Right renal cortex interstitium (tissue), 3 donors: ENCODE measurements around the gene MRPS18A. TPM values are rescaled to one million over a fixed set of nuclear protein-coding genes. Genes with fewer than 3 reads are reported as not detected.
"Not testable (repeated sequence)": the region's sequence is repeated elsewhere in the genome, so short reads cannot be mapped to it uniquely, and the experiment has no call there.

ENCODE experiments used
- DNase-seq, 3 donors: peaks; one replicate each; pipeline ENCODE4 v3.0.0-alpha.2; 2013; ENCODE audit warnings: low read depth in 3 of 3, low spot score in 2 of 3
- polyA plus RNA-seq, 3 donors: library from polyadenylated mRNA; unstranded; fragments of 120-200 nt; gene quantifications; one replicate each; pipeline ENCODE4 v1.2.1, GENCODE V29; 2013; ENCODE audit not compliant: insufficient read length in 3 of 3

MRPS18A gene
- polyA plus RNA-seq, 3 donors = 45.4 to 48.6 (median 48.5) TPM

DNA sequence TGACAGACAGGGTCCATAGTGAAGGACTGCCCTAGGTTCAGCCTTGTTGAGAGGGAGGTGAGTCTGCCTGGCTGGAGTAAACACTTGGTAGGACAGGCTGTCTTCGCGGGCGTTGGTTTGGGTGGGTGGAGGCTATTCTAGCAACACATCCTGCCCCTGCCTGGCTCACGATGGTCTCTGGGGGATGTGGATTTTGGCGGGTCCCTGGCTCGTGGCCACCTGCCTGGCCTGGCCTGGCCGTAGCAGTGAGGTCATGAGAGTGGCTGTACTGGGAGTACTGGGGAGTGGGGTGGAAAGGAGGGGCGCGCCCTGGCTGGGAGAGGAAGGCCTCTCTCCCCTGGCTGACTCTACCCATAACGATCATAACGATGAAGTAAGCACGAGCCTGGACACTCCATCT is 30.2 kb upstream of the MRPS18A start:
- no peak for DNase-seq

DNA sequence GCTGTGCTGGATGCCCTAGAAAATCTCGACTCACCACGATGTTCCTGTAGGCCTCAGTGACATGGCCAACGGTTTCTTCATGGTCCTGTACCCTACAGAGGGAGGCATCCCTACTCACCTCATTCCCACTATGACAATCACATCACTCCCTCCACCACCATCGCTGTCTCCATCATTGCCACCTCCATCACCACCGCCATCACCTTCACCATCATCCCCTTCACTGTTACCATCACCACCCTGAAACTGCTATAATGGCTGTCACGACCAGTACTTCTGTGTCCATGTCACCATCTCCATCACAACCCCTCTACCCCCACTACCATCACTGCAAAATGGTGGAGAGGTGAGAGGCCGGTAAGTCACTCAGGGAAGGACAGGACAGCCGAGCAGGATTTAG is 29.8 kb upstream of the MRPS18A start:
- DNase-seq = no peak

DNA sequence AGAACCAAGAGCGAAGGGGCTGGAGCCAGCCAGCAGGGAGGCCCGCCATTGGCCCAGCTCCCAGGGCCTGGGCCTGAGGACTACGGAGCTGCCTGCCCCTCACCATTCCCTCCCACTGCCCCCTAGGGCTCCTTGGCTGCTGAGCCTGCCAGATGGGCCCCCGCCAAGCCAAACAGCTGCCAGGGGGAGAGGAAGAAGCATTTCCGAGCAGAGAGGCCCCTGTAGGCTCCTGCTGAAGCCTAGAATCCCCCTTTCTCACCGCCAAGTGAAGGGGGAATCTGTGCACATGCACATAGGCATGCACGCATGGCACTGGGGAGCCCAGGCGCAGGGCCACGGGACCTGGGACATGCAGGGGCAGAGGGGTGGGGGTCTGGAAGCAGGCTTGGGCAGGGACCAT is 28.5 kb upstream of the MRPS18A start:
- DNase-seq = no peak

DNA sequence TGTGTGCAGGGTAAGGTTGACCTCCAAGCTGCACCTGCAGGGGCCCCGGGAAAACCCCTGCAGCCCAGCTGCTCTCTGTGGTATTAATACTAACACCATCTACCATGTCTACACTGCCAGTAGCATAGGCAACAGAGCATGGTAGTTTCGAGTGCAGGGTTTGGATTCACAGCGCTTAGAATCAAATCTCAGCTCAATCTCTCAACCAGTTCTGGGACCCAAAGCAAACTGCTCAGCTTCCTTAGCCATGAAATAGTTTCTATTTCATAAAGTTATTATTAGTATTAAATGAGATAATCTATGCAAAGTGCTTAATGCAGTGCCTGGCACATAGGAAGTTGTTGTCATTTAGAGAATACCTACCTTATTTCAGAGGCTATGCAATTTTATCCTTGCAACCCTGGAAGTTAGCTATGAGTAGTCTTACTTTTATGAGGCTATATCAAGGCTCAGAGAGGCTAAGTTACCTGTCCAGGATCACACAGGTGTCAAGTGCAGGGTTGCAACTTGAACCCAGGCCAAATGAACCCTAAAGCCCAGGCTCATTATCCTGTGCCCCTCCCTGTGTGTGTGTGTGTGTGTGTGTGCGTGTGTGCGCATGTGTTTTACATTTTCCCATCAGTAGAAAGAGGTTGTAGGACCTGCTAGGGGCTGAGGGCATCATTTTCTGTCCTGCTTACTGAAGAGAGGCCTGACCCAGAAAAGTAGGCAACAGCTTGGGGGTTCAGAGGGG is 27.6 kb upstream of the MRPS18A start:
- no peak for DNase-seq

DNA sequence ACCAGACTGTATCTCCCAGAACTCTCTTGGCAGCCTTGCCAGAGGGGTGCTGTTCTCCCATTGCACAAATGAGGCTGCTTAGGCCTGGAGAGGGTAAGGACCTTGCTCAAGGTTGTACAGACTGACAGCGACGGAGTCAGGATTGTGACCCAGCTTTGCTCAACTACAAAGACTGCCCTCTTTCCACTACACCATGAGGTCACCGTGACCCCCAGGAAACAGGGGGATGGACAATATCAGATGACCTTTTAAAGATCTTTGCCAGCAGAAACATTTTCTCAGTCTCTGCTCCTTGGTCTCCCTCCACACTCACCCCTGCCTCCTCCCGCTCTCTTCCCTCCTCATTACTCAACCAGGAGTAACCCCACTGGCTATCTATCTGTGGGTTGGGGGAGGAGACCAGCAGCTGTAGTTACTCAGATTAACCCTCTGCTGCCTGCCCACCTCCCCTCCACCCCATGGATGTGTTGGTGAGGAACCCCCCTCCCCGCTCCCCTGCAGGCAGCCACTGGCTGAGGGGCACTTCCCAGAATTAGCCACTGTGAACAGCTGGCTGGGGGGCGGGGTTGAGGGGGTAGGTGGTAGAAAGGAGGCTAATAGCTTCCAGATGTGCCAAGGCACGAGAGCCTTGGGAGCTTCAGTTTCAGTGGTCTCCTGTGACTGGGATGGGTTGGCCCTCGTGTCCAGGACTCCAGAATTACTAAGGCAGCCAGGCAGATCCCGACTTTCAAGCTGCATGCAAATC is 26.9 kb upstream of the MRPS18A start:
- DNase-seq = no peak

DNA sequence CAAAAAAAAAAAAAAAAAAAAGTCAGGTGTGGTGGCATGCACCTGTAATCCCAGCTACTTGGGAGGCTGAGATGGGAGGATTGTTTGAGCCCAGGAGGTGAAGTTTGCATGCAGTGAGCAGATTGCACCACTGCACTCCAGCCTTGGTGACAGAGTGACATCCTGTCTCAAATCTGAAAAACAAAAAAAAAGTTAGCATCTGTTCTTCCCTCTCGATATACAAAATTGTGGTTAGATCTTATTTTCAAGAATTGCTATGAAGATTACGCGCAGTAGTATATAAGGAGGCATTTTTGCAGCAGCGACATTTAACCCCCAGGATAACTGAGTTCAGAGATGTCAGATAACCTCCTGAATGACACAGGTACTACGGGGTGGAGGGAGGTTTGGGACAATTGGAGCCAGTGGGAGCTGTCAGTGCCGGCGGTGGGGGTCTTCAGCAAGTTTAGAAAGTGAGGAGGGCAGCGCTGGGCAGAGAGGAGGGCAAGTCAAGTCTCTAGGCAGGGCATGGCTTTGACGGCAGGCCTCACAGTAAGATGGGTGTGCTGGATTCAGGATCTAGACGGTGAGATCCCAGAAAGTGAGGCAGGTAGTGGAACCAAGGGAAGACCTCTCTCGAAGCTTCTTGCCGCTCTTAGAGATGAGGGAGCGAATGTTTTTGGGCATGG is 26.2 kb upstream of the MRPS18A start:
- DNase-seq = no peak

DNA sequence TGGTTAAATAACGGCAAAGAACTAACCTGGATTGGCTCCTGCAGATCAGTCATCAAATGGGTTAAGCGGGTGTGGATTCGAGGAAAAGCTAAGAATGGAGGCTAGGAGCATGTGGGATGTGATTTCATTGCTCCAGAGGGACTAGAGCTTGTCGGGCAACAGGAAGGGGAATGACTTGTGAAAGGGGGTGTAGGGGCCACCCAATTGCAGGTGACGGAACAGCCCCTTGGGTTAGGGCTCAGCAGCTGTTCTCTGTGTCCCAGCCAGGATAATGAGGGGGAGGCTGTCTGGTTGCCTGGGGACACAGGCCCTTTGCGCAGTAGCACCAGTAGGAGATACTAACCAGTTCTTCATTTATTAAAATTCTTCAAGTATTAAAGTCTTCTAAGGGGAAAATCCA is 25.0 kb upstream of the MRPS18A start:
- DNase-seq = no peak

DNA sequence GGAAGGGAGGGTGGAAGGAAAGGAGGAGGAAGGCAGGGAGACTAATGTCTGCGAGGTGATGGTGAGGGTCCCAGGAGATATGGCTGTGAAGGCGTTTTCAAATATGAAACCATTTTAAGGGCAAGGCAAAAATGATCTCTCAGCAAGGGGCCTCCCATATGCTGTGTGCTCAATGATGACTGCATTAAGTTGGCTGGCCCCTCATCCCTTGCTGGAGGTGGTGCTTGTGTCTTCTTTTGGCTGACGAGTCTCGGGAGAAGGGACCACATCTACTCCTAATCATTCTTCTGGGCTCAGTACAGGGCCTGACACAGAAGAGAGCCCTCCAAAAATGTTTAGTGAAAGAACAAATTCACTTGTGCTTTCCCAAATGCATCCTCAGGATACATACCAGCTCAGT is 23.0 kb upstream of the MRPS18A start:
- no peak for DNase-seq

DNA sequence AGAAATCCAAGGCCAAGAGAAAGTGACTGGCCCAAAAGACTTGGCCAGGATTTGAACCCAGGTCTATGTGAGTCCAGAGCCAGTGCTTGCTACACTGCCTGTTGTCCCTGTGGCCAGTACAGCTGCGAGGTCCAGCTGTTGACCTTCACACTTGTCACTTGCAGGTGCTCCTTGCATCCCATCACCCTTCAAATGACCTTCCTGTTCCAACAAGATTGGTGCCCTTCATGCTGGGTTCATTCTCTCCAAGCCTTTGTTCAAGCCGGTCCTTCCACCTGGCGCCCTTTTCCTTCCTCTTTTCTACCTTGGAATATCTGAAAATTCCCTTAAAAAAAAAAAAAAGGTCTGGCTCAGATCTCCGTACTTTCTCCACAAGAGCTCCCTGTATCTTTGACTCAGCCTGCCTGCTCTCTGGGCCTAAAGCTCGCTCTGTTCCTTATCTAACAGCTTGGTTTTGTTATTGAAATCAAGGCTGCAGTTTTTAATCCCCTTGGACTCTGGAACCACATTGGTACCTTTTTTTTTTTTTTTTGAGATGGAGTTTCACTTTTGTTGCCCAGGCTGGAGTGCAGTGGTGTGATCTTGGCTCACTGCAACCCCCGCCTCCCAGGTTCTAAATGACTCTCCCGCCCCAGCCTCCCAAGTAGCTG is 22.2 kb upstream of the MRPS18A start:
- no peak for DNase-seq

DNA sequence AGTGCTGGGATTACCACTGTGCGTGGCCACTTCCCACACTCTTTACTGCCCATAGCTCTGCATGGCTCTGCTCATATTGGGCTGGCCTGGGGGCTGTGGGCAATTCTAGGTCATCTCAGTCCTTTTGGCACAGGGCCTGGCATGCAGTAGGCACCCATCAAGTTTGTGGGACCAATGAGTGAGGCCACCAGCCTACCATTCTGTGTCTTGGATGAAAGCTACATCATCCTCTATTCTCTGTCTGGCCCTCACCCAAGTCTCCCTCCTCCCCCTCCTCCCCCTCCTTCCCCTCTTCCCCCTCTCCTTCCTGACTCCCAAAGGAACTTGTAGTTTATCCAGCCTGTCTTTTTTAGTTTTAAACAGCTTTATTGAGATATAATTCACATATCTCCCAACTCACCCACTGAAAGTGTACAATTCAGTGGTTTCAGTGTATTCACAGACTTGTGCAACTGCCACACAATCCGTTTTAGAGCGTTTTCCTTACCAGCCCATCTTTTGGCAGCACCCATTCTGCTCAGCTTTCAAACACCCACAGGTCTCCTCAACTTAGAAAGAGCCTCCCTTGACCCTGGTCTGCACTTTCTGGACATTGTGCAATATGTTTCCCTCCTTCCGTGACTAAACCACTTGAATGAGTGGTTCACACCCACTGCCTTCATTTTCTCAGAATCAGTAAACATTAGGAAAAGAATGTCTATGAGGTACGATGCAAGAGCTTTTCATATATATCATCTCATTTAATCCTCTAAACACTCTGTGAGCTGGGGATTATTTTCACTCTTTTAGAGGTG is 21.5 kb upstream of the MRPS18A start:
- DNase-seq = no peak

DNA sequence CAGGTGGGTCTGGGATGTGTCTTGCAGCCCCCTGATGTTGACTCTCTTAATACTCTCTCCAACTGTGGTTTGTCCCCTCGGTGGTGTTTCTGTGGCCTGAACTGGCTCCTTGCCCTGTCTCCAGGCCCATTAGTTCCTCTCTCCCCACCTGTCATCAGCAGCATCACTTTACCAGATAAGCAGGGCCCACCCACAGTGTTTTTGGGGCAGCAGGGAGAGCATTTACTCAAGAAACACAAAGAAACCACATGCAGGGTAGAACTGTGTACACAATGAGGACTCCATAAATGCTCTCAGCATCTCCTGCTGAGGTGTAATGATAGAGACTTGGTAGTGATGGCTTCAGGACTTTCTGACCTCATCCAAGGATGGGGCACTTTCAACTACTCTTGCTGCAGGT is 20.2 kb upstream of the MRPS18A start:
- DNase-seq = no peak

DNA sequence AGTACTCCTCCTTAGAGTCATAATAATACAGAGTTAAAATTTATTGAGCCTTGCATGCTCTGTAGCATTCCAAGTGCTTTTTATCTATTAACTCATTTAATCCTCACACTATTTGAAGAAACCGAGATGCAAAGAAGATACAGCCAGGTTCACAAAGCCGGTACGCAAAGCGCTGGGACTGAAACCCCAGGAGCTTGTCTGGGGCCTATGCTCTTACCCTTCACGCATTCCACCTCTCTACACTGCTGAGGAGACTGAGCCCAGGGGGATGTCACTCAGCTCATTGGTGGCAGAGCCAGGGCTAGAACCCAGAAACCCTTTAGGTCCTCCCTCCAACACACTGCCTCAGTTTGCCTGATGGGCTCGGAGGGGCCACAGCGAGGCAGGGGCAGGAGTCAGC is 19.7 kb upstream of the MRPS18A start:
- DNase-seq = no peak

DNA sequence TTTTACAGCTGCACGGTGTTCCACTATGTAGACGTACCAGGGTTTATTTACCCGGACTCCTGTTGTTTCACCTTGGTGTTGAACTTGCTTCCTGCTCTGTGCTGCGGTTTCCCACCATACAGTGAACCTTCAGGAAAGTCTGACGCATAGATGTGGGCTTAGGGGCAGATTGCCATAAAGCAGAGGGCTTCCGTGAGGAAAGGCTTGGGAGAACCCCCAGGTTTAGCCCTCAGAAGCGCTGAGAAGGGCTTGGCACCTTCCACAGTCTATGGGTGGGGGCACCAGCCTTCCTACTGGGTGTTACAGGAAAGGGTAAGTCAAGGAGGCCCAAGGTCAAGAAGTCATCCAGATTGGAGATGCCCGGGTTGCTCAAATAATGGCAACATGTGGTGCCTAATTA is 19.2 kb upstream of the MRPS18A start:
- DNase-seq = no peak

DNA sequence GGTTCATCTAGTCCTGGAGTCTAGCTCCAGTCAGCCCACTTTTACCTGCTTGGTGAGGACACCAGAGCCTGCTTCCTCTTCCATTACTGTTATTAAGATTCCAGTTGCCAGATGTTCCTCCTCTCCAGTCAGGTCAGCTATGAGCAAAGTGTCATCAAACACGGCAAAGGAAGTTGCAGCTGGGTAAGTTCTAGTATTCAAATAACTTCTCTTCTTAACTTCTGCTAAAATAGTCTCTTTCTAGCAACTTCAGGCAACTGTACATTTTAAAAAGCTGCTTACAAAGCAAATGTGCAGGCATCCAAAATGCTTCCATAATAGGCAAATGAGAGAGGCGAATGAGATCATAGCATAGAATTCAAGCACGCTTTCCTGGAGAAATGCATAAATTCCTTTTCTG is 18.4 kb upstream of the MRPS18A start:
- DNase-seq = no peak

DNA sequence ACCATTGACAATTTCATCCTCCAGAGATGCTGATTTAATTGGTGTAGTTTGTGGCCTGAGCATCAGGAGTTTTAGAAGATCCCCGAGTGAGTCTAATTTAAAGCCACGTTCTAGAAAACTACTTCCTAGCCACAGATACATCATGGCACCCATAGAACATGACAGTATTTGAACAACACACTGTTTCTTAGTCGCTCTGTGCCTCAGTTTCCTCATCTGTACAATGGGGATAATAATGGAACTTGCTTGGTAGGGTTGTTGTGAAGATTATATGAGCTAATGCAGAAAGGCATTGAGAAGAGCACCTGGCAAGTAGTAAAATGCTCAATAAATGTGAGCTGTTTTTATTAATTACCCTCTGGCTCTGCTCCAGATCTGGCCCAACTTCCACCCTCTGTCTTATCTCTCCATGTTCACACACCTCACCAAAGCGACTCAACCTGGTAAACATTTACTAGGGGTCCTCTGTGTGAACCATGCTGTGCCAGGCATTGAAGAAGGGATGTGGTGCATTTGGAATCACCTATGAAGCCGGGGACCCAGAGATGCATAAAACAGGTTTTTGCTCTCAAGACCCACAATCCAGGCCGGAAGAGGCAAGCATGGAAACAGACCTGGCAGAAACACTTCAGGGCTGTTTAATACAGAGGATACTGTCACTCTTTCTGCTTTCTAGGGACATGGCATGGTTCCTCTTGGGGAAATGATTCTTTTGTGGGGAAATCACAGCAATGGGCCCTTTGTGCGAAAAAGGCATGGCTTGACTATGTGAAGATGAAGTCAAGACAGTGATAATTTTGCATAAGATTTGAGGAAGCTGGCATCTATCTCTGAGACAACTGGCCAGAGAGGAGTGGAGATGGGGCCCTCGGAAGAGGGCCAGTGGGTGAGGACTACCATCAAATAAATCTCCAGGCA is 16.2 kb upstream of the MRPS18A start:
- DNase-seq = no peak

DNA sequence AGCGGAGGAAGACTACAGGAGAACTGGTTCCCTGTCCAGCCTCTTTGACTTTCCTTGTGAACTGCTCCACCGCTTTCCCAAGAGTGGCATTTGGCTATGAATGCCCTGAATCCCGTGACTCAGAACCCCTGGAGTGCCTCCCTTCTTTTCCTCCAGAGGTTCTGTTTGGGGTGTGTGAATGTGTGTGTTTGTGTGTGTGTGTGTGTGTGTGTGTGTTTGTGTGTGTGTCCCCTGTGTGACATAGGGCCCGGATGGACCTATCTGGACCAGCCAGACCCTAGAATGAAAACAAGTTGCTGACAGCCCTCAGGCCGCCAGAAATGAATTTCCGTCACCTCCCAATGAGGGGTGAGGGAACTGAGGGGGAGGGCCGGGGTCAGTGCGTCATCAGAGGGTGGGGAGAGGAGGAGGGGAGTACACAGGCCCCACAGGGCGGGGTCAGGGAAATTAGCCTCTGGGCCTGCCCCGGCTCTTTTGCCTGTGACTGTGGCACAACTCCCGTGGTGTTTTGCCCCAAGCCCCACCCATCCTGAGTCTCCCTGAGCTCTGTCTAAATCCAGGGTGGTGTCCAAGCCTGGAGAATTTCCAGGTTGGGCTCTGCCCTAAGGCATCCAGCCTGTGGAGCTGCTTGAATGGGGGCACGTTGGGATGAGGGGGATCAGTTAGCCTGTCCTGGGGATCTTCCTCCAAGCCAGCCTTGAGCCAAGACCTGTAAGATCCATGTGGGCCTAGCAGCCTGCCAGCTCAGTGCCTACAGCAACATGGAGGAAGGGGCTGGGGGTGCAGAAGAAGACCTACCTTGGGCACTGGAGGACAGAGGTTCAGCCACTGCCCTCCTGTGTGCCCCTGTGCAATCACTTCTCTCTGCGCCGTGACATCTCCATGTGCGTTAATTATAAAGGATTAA is 15.2 kb upstream of the MRPS18A start:
- peak; percentile 80 to 89 (median 80) for DNase-seq

DNA sequence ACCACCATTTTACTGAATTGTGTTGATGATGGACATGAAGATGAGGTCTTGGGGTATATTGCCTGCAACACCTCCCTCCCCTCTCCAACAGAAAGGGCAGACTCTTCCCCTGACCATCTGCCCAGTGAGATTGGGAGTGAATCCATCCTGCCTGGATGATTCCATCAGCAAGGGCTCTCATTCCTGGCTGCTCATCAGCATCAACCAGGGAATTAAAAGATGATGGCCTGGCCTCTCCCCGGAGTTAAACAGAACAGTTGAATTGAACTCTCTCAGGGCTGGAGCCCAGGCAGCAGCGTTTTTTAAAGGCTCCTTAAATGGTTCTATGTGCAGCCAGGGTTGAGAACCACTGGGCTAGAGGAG is 14.6 kb upstream of the MRPS18A start:
- no peak for DNase-seq

DNA sequence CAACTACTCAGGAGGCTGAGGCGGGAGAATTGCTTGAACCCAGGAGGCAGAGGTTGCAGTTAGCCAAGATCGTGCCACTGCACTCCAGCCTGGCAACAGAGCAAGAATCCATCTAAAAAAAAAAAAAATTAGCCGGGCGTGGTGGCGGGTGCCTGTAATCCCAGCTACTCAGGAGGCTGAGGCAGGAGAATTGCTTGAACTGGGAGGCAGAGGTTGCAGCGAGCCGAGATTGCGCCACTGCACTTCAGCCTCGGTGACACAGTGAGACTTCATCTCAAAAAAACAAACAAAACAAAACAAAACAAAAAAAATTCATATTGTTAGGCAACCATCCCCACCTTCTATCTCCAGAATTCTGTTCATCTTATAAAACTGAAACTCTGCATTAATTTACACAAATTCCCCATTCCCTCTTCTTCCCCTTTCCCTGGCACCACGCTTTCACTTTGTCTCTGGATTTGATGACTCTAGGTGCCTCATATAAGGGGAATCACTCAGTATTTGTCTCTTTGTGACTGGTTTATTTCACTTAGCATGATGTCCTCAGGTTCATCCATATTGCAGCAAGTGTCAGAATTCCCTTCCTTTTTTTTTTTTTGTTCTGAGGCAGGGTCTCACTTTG is 13.5 kb upstream of the MRPS18A start:
- DNase-seq = not testable (repeated sequence)
